SK-N-SH treated with all-trans-retinoic acid at 6 μM for 48 hours (cell line): ENCODE measurements around the gene ENOSF1.

Source experiments
- ISL1 ChIP-seq: fragments of 250-450 bp; sonication (Bioruptor Pico); IDR thresholded peaks from 2 replicates; pipeline ENCODE4 v2.1.2; 2022; ENCODE audit warnings: mild to moderate bottlenecking, moderate library complexity
- OSR1 ChIP-seq: fragments of 250-450 bp; sonication (Bioruptor Pico); IDR thresholded peaks from 2 replicates; pipeline ENCODE4 v1.8.0; 2022; ENCODE audit warnings: moderate library complexity, mild to moderate bottlenecking, inconsistent platforms
- PPARA ChIP-seq: fragments of 250-450 bp; sonication (Bioruptor Pico); IDR thresholded peaks from 2 replicates; pipeline ENCODE4 v1.5.0; 2020; ENCODE audit warnings: mild to moderate bottlenecking, borderline replicate concordance
- ZFP3 ChIP-seq: fragments of 250-450 bp; sonication (Bioruptor Pico); IDR thresholded peaks from 2 replicates; pipeline ENCODE4 v1.5.0; 2020; ENCODE audit warnings: mild to moderate bottlenecking, moderate library complexity
- ZNF565 ChIP-seq: fragments of 450-650 bp; formaldehyde crosslinking; conservative IDR thresholded peaks from 2 replicates; pipeline ENCODE4 v1.5.0; 2020; ENCODE audit warnings: low read depth, mild to moderate bottlenecking, moderate library complexity

- TF ChIP-seq PPARA (CRISPR knock-in tag) = no peak
- no peak for TF ChIP-seq ZNF565 (CRISPR knock-in tag)
- no peak for TF ChIP-seq ISL1
- no peak for TF ChIP-seq ZFP3 (CRISPR knock-in tag)
- TF ChIP-seq OSR1 (CRISPR knock-in tag) = no peak
These were observed 60.3 kb downstream of the ENOSF1 start for GRCh38 chr18:652131-652530.
